Transverse colon (tissue), 4 donors: Measurements from ENCODE around the gene BAG5.

Experiments used
- EP300 ChIP-seq: sonication (generic); formaldehyde crosslinking; IDR thresholded peaks from one replicate; pipeline ENCODE4 v1.6.1; 2017; ENCODE audit warnings: antibody characterized with exemption, low read depth
- POLR2A ChIP-seq: fragments of 450-650 bp; IDR thresholded peaks from one replicate; pipeline ENCODE4 v1.6.1; 2016; ENCODE audit warnings: antibody characterized with exemption, mild to moderate bottlenecking, moderate library complexity
- POLR2AphosphoS5 ChIP-seq, 3 donors: sonication (generic); formaldehyde crosslinking; IDR thresholded peaks; one replicate each; pipeline ENCODE4 v1.6.1; 2016; ENCODE audit warnings: antibody characterized with exemption in 3 of 3
- TF ChIP-seq, protein P1 (sequence below), 5 experiments: fragments of 200-600 bp in 3 of 5; fragments of 450-650 bp in 2 of 5; sonication (generic) in 3 of 5; IDR thresholded peaks; 1 replicate in 2 of 5; 2 replicates in 3 of 5; pipeline ENCODE4 v1.5.1; 2016 to 2017; ENCODE audit warnings: antibody characterized with exemption in 5 of 5, inconsistent platforms in 3 of 5, mild to moderate bottlenecking in 2 of 5, moderate library complexity in 1 of 5

- TF ChIP-seq, protein P1, sequence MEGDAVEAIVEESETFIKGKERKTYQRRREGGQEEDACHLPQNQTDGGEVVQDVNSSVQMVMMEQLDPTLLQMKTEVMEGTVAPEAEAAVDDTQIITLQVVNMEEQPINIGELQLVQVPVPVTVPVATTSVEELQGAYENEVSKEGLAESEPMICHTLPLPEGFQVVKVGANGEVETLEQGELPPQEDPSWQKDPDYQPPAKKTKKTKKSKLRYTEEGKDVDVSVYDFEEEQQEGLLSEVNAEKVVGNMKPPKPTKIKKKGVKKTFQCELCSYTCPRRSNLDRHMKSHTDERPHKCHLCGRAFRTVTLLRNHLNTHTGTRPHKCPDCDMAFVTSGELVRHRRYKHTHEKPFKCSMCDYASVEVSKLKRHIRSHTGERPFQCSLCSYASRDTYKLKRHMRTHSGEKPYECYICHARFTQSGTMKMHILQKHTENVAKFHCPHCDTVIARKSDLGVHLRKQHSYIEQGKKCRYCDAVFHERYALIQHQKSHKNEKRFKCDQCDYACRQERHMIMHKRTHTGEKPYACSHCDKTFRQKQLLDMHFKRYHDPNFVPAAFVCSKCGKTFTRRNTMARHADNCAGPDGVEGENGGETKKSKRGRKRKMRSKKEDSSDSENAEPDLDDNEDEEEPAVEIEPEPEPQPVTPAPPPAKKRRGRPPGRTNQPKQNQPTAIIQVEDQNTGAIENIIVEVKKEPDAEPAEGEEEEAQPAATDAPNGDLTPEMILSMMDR (IDR thresholded peaks at IDR 0.05), result no peak
- no peak for TF ChIP-seq EP300
- no peak for TF ChIP-seq POLR2A
- TF ChIP-seq POLR2AphosphoS5 (IDR thresholded peaks at IDR 0.05), result no peak
Measured at GRCh38 chr14:103569408-103569807, 7.0 kb upstream of the BAG5 start.
